DOHH2 (cell line): ENCODE measurements around the gene SPINT2.

ENCODE experiments used
- EZH2phosphoT487 ChIP-seq: fragments of 200-600 bp; sonication (generic); IDR thresholded peaks from 2 replicates; pipeline ENCODE4 v1.6.1; 2017; ENCODE audit warnings: borderline replicate concordance, mild to moderate bottlenecking, antibody characterized with exemption, low read length, moderate library complexity, mixed read lengths
- TF ChIP-seq, protein P1 (sequence below): fragments of 200-600 bp; sonication (generic); IDR thresholded peaks from one replicate; pipeline ENCODE4 v1.5.1; 2014; ENCODE audit warnings: antibody characterized with exemption, mild to moderate bottlenecking, low read depth, low read length; ENCODE audit not compliant: poor library complexity, severe bottlenecking

DNA sequence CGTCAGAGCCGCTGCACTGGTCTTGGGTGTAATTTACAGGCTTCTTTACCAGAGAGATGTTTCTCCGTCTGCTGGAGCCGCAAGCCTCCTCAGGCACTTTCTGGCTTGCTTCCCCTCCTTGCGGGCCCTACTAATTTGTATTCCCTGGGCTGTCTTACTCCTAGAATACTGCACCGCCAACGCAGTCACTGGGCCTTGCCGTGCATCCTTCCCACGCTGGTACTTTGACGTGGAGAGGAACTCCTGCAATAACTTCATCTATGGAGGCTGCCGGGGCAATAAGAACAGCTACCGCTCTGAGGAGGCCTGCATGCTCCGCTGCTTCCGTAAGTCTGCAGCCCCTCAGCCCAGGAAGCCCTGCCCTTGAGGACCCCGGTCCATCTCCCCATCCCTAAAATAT lies 25.6 kb downstream of the SPINT2 start:
- TF ChIP-seq, protein P1, sequence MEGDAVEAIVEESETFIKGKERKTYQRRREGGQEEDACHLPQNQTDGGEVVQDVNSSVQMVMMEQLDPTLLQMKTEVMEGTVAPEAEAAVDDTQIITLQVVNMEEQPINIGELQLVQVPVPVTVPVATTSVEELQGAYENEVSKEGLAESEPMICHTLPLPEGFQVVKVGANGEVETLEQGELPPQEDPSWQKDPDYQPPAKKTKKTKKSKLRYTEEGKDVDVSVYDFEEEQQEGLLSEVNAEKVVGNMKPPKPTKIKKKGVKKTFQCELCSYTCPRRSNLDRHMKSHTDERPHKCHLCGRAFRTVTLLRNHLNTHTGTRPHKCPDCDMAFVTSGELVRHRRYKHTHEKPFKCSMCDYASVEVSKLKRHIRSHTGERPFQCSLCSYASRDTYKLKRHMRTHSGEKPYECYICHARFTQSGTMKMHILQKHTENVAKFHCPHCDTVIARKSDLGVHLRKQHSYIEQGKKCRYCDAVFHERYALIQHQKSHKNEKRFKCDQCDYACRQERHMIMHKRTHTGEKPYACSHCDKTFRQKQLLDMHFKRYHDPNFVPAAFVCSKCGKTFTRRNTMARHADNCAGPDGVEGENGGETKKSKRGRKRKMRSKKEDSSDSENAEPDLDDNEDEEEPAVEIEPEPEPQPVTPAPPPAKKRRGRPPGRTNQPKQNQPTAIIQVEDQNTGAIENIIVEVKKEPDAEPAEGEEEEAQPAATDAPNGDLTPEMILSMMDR: no peak
- TF ChIP-seq EZH2phosphoT487: no peak
